K562 (cell line): ENCODE data around the gene RPL10A. TPM values are rescaled to one million over a fixed set of nuclear protein-coding genes. Genes with fewer than 3 reads are reported as not detected.
A peak's percentile ranks its signal among the peaks of the same experiment; 100 is the strongest.

Source experiments
- ARNT ChIP-seq, 2 experiments: fragments of 450-650 bp; IDR thresholded peaks; 2 replicates each; pipeline ENCODE4 v1.6.1; 2016; ENCODE audit warnings: mild to moderate bottlenecking in 1 of 2
- BCOR ChIP-seq: fragments of 450-650 bp; IDR thresholded peaks from 2 replicates; pipeline ENCODE4 v1.6.1; 2016
- CC2D1A ChIP-seq: fragments of 450-650 bp; IDR thresholded peaks from 2 replicates; pipeline ENCODE4 v1.6.1; 2017; ENCODE audit warnings: mild to moderate bottlenecking
- CTBP1 ChIP-seq: fragments of 450-650 bp; IDR thresholded peaks from 2 replicates; pipeline ENCODE4 v1.6.1; 2016; ENCODE audit warnings: borderline replicate concordance
- HNRNPUL1 ChIP-seq: fragments of 200-400 bp; formaldehyde crosslinking; IDR thresholded peaks from 2 replicates; pipeline ENCODE4 v1.6.1; 2017; ENCODE audit warnings: low read length
- MAFF ChIP-seq: IDR thresholded peaks from 2 replicates; pipeline ENCODE4 v1.6.1; 2012; ENCODE audit warnings: low read length, improper control_type of control experiment
- MYC ChIP-seq, 2 experiments: fragments of 250-450 bp in 1 of 2; sonication (Bioruptor Pico) in 1 of 2; IDR thresholded peaks; 2 replicates each; pipeline versions ENCODE4 v1.5.1 to v1.6.1; 2012 to 2021; ENCODE audit warnings: low read depth in 2 of 2, borderline replicate concordance in 1 of 2, improper control_type of control experiment in 1 of 2, low read length in 1 of 2, mild to moderate bottlenecking in 1 of 2, moderate library complexity in 1 of 2
- NCOR1 ChIP-seq: fragments of 450-650 bp; IDR thresholded peaks from 2 replicates; pipeline ENCODE4 v1.6.1; 2016; ENCODE audit warnings: mild to moderate bottlenecking, moderate library complexity
- NFYB ChIP-seq: IDR thresholded peaks from 2 replicates; pipeline ENCODE4 v1.6.1; 2011; ENCODE audit warnings: mild to moderate bottlenecking, moderate library complexity; ENCODE audit not compliant: insufficient read length; ENCODE audit errors: extremely low read depth
- PHF21A ChIP-seq: fragments of 450-650 bp; IDR thresholded peaks from 2 replicates; pipeline ENCODE4 v1.6.1; 2017; ENCODE audit warnings: low read depth, borderline replicate concordance
- PPARD ChIP-seq: fragments of 250-450 bp; sonication (Bioruptor Pico); IDR thresholded peaks from 2 replicates; pipeline ENCODE4 v1.8.0; 2022; ENCODE audit warnings: inconsistent platforms, mild to moderate bottlenecking, moderate library complexity
- RBM14 ChIP-seq: fragments of 200-400 bp; formaldehyde crosslinking; IDR thresholded peaks from 2 replicates; pipeline ENCODE4 v1.6.1; 2018; ENCODE audit warnings: low read depth, mild to moderate bottlenecking, low read length, moderate library complexity, borderline replicate concordance; ENCODE audit not compliant: insufficient read depth
- SMARCA5 ChIP-seq: fragments of 450-650 bp; IDR thresholded peaks from 2 replicates; pipeline ENCODE4 v1.6.1; 2016
- STAG1 ChIP-seq: sonication (generic); formaldehyde crosslinking; IDR thresholded peaks from 2 replicates; pipeline ENCODE4 v1.5.0; 2020; ENCODE audit warnings: missing genetic modification reagents, borderline replicate concordance
- ZBTB1 ChIP-seq: sonication (generic); formaldehyde crosslinking; IDR thresholded peaks from 2 replicates; pipeline ENCODE4 v1.8.1; 2023; ENCODE audit warnings: missing genetic modification reagents, low read depth, mild to moderate bottlenecking, borderline replicate concordance
- ZNF197 ChIP-seq: fragments of 200-800 bp; sonication (Bioruptor generic); IDR thresholded peaks from 2 replicates; pipeline ENCODE4 v1.6.1; 2016; ENCODE audit warnings: low read depth, missing genetic modification characterization, missing compliant biosample characterization
- ZNF431 ChIP-seq: sonication (generic); formaldehyde crosslinking; IDR thresholded peaks from 2 replicates; pipeline ENCODE4 v1.8.0; 2022; ENCODE audit warnings: mild to moderate bottlenecking, missing genetic modification reagents
- ZNF518B ChIP-seq: fragments of 250-450 bp; sonication (Bioruptor Pico); IDR thresholded peaks from 2 replicates; pipeline ENCODE4 v1.5.0; 2021; ENCODE audit warnings: mild to moderate bottlenecking, moderate library complexity
- ZNF76 ChIP-seq: fragments of 250-450 bp; sonication (Bioruptor Pico); IDR thresholded peaks from 2 replicates; pipeline ENCODE4 v1.4.0; 2020; ENCODE audit warnings: mild to moderate bottlenecking, moderate library complexity, borderline replicate concordance
- polyA plus RNA-seq, 8 experiments: library from polyadenylated mRNA; depleted of rRNA in 4 of 8; stranded (reverse) in 5 of 8; unstranded in 3 of 8; fragments of >200 nt; fragmentation: Nextera tagmentation in 2 of 8; fragmentation: Illumina TruSeq in 1 of 8; extraction: Ambion mirVana in 2 of 8; extraction: Trizol in 1 of 8; gene quantifications; 2 replicates each; pipeline versions ENCODE4 v1.2.1 to v1.2.3, GENCODE V29; 2011 to 2014; ENCODE audit warnings: inconsistent platforms in 1 of 8, missing spikeins in 1 of 8
- total RNA-seq, 7 experiments: library from RNA; depleted of rRNA in 6 of 7; stranded (reverse); fragments of >200 nt in 6 of 7; fragmentation: Illumina TruSeq in 2 of 7; extraction: Trizol in 2 of 7; gene quantifications; 2 replicates each; pipeline versions ENCODE4 v1.2.1 to v1.2.3, GENCODE V29; 2011 to 2021; ENCODE audit warnings: low replicate concordance in 1 of 7
- TF ChIP-seq, protein P1 (sequence below), 2 experiments: IDR thresholded peaks; 2 replicates each; pipeline ENCODE4 v1.6.1; 2011; ENCODE audit warnings: borderline replicate concordance in 1 of 2, control low read depth in 1 of 2, low read depth in 1 of 2, low read length in 1 of 2, mild to moderate bottlenecking in 1 of 2, mixed read lengths in 1 of 2, moderate library complexity in 1 of 2; ENCODE audit not compliant: insufficient read depth in 1 of 2, insufficient read length in 1 of 2, poor library complexity in 1 of 2, severe bottlenecking in 1 of 2; ENCODE audit errors: extremely low read depth in 1 of 2
- TF ChIP-seq, protein P2 (sequence below): IDR thresholded peaks from 2 replicates; pipeline ENCODE4 v1.6.1; 2012; ENCODE audit warnings: low read depth, low read length, improper control_type of control experiment, borderline replicate concordance
- TF ChIP-seq, protein P3 (sequence below): fragments of 250-450 bp; sonication (Bioruptor Pico); IDR thresholded peaks from 2 replicates; pipeline ENCODE4 v1.5.0; 2021

Gene RPL10A
- total and polyA plus RNA-seq, 9 of the 15 experiments (the other 6 are each of a cell fraction or from before 2014, with no cell fraction given) = 1,589 to 3,237 (median 2,116) TPM

DNA sequence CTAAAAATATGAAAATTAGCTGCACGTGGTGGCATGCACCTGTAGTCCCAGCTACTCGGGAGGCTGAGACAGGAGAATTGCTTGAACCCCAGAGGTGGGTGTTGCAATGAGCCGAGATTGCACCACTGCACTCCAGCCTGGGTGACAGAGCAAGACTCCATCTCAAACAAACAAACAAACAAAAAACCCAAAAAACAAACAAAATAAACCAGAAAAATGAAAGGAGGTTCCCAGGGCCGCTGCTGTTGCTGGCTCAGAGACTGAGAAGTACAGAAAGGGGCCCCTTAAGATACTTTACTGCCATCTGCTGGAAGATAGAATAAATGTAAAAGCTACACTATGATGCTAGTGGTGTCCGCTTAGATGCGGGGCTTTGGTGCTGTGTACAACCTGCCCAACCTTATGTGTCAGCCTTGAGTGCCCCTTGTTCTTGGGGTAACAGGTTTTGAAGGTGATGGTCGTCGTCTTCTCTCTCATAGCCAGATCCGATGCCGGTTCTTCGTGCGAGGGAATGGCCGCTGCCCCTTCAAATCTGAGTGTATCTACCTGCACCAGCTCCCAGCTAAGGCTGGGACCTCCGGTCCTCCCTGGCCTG is 18.8 kb upstream of the RPL10A start (continued):
- no peak for TF ChIP-seq PPARD (CRISPR knock-in tag)
- peak; percentile 51; the same call in 1 of the 2 replicates for TF ChIP-seq STAG1
- no peak for TF ChIP-seq HNRNPUL1
- no peak for TF ChIP-seq ZBTB1 (CRISPR knock-in tag)
- no peak for TF ChIP-seq ZNF518B (CRISPR knock-in tag)
- peak; percentile 75 for TF ChIP-seq BCOR
- no peak; the same call in 1 of the 2 replicates for TF ChIP-seq SMARCA5
- 0 out of 2 replicates have a peak, but pooled peaks have one; percentile 28 for TF ChIP-seq MYC (IDR thresholded peaks at IDR 0.05; ENCODE audit: low read depth, low read length)
- TF ChIP-seq MYC (CRISPR knock-in tag; IDR thresholded peaks at IDR 0.05; ENCODE audit: borderline replicate concordance, low read depth) = no peak
- 0 out of 2 replicates have a peak, but pooled peaks have one; percentile 26 for TF ChIP-seq CTBP1
- TF ChIP-seq ZNF431 (CRISPR knock-in tag) = no peak
- TF ChIP-seq ARNT (IDR thresholded peaks at IDR 0.05) = 0 out of 4 replicates have a peak, but pooled peaks of 1 of the 2 experiments have one; percentile 36
- TF ChIP-seq, protein P1, sequence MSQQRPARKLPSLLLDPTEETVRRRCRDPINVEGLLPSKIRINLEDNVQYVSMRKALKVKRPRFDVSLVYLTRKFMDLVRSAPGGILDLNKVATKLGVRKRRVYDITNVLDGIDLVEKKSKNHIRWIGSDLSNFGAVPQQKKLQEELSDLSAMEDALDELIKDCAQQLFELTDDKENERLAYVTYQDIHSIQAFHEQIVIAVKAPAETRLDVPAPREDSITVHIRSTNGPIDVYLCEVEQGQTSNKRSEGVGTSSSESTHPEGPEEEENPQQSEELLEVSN (IDR thresholded peaks at IDR 0.05; ENCODE audit: borderline replicate concordance in 1 of 2, extremely low read depth in 1 of 2, insufficient read depth in 1 of 2, insufficient read length in 1 of 2, low read depth in 1 of 2, low read length in 1 of 2, poor library complexity in 1 of 2, severe bottlenecking in 1 of 2) = no peak
- TF ChIP-seq, protein P2, sequence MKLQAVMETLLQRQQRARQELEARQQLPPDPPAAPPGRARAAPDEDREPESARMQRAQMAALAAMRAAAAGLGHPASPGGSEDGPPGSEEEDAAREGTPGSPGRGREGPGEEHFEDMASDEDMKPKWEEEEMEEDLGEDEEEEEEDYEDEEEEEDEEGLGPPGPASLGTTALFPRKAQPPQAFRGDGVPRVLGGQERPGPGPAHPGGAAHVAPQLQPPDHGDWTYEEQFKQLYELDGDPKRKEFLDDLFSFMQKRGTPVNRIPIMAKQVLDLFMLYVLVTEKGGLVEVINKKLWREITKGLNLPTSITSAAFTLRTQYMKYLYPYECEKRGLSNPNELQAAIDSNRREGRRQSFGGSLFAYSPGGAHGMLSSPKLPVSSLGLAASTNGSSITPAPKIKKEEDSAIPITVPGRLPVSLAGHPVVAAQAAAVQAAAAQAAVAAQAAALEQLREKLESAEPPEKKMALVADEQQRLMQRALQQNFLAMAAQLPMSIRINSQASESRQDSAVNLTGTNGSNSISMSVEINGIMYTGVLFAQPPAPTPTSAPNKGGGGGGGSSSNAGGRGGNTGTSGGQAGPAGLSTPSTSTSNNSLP = no peak
- TF ChIP-seq ZNF76 (CRISPR knock-in tag) = no peak
- no peak for TF ChIP-seq RBM14
- no peak for TF ChIP-seq PHF21A
- TF ChIP-seq NCOR1 = no peak
- TF ChIP-seq, protein P3, sequence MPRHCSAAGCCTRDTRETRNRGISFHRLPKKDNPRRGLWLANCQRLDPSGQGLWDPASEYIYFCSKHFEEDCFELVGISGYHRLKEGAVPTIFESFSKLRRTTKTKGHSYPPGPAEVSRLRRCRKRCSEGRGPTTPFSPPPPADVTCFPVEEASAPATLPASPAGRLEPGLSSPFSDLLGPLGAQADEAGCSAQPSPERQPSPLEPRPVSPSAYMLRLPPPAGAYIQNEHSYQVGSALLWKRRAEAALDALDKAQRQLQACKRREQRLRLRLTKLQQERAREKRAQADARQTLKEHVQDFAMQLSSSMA (CRISPR knock-in tag) = no peak
- TF ChIP-seq CC2D1A = peak; percentile 84
- no peak for TF ChIP-seq ZNF197
- TF ChIP-seq MAFF = no peak
- TF ChIP-seq NFYB = no peak
